Activated naive CD8-positive, alpha-beta T cell (primary cell): Measurements from ENCODE around the gene ARID3B.

ENCODE experiments used
- H3K27ac Mint-ChIP-seq: one replicate; pipeline ENCODE4 v1.8.0; 2021; ENCODE audit warnings: mixed read lengths
- H3K27me3 Mint-ChIP-seq: one replicate; pipeline ENCODE4 v1.8.0; 2021; ENCODE audit warnings: mixed read lengths
- H3K36me3 Mint-ChIP-seq: one replicate; pipeline ENCODE4 v1.8.0; 2021; ENCODE audit warnings: mixed read lengths
- H3K4me1 Mint-ChIP-seq: one replicate; pipeline ENCODE4 v1.8.0; 2021; ENCODE audit warnings: low read depth, mixed read lengths
- H3K4me3 Mint-ChIP-seq: one replicate; pipeline ENCODE4 v1.8.0; 2021; ENCODE audit warnings: mild to moderate bottlenecking, mixed read lengths
- H3K9me3 Mint-ChIP-seq: one replicate; pipeline ENCODE4 v1.8.0; 2021; ENCODE audit warnings: low read depth, mixed read lengths

ARID3B gene

GRCh38 chr15:74598126-74598842, 57.3 kb downstream of the ARID3B start:
- Mint-ChIP-seq H3K9me3 (no peaks in the 10 kb centered on the region), H3K27ac (peak overlapping the region; percentile 100), H3K27me3 (no peaks in the 10 kb centered on the region), H3K4me3 (peak overlapping the region; percentile 99), H3K36me3 (no peaks in the 10 kb centered on the region), H3K4me1 (peaks cover 19% of the 10 kb centered on the region)

DNA sequence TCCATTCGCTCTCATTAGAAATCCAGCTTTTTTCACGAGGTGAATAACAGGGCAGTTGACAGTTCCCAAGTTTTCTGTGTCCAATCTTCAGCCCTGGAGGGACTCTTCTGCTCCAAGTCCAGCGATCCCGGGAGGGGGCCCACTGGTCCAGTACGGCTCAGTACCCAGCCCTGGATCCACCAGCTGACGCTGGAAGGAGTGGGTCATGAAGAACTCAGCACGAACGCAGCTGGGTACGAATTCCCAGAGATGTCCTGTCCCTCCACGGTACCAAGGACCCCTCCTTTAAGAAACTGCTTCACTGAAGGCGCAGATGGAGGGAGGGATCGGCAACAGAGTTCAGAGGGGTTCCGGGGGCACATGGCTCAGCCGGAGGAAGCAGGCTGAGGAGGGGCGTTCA, 58.1 kb downstream of the ARID3B start:
- Mint-ChIP-seq H3K27me3 (no peaks in the 10 kb centered on the region), H3K4me3 (peak overlapping the region; percentile 99), H3K9me3 (no peaks in the 10 kb centered on the region), H3K27ac (peak overlapping the region; percentile 50), H3K4me1 (peaks cover 19% of the 10 kb centered on the region), H3K36me3 (no peaks in the 10 kb centered on the region)

- H3K27me3 Mint-ChIP-seq = no peaks in the 10 kb centered on the region
- no peak overlapping the region for H3K27ac Mint-ChIP-seq
- no peak overlapping the region for H3K4me3 Mint-ChIP-seq
- no peaks in the 10 kb centered on the region for H3K36me3 Mint-ChIP-seq
- H3K9me3 Mint-ChIP-seq = no peaks in the 10 kb centered on the region
- H3K4me1 Mint-ChIP-seq = peaks cover 15% of the 10 kb centered on the region
These were observed 62.2 kb downstream of the ARID3B start for GRCh38 chr15:74603026-74603788.

DNA sequence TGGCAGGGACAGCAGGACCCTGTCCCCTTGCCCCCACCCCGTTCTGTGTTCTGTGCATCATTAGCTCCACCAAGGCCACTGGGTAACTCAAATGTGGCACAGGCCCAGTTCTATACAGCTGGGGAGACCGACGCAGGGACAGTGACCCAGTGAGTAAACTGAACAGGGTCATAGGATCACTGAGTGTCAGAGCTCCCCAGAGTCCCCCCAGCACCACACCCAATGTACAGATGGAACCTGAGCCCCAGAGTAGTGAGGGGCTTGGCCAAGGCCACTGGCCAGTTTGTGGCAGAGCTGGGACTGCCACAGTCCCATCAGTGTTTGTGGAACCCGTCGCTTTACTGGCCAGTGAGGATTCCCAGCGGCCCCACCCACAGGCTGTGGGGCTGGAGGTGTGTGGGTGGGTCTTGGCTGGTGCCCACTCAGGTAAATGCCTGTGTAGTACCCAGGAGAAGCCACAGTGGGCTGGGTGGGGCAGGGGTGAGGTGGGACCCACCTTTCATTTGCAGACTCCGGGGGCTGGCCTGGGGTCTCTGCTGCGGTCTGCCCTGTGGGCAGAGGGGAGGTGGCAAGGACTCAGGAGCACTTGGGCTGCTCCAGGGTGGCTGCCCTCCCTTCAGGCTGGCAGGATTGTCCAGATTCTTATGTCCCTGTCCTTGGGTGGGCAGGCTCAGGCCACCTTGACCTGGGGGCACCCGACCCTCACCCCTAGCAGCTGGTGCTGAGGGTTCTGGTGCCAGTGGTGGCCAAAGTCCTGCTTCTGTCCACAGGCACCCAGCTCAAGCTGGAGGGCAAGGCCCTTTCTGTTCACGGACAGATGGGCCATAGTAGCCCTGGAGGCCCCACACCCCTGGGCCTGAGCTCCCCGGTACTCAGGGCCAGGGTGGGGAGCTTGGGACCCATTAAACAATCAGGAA, 63.0 kb downstream of the ARID3B start:
- Mint-ChIP-seq H3K4me3 (no peak overlapping the region), H3K36me3 (no peaks in the 10 kb centered on the region), H3K27ac (no peak overlapping the region), H3K9me3 (no peaks in the 10 kb centered on the region), H3K27me3 (no peaks in the 10 kb centered on the region), H3K4me1 (peaks cover 6% of the 10 kb centered on the region)

- Mint-ChIP-seq H3K4me1 (no peaks in the 10 kb centered on the region), H3K36me3 (no peaks in the 10 kb centered on the region), H3K4me3 (no peak overlapping the region), H3K27me3 (no peaks in the 10 kb centered on the region), H3K27ac (no peak overlapping the region), H3K9me3 (no peaks in the 10 kb centered on the region)
These were observed 64.2 kb downstream of the ARID3B start for GRCh38 chr15:74604983-74605794.

DNA sequence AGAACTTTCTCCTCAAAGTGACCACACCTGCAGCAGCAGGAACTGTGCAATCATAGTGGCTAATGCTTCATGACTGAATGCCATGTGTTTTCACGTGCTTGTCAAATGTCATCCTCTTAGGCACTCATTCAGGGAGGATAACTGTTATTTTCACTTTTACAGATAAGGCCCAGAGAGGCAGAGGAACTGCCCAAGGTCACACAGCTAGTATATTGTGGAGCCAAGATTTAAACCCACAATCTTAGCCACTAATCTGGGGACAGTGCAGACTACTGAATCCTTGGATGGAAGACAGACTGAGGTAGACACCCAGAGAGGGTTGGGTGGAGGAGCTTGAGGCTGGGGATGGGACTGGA, 64.8 kb downstream of the ARID3B start:
- H3K9me3 Mint-ChIP-seq = no peaks in the 10 kb centered on the region
- H3K4me3 Mint-ChIP-seq = no peak overlapping the region
- no peaks in the 10 kb centered on the region for H3K4me1 Mint-ChIP-seq
- H3K27me3 Mint-ChIP-seq = no peaks in the 10 kb centered on the region
- no peaks in the 10 kb centered on the region for H3K36me3 Mint-ChIP-seq
- no peak overlapping the region for H3K27ac Mint-ChIP-seq

DNA sequence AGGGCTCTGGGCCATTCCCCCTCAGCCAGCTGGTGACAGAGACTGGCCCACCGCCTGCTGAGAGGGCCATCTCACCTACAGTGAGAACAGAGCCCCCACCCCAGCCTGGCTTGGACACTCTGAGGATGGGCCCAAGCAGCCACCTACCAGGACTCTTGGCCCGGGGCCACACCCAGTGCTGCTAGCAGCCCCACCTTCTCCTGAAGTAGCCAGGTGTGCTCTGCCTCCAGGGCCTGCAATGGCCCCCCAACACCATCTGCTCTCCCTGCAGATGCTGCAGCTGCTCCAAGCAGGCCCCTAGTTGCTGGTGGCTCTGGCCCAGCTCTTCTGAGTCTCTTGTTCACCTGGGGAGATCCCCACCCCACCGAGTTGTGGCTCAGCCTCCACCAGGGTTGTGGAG, 67.8 kb downstream of the ARID3B start:
- Mint-ChIP-seq H3K4me3 (no peak overlapping the region), H3K36me3 (no peaks in the 10 kb centered on the region), H3K27me3 (no peaks in the 10 kb centered on the region)

DNA sequence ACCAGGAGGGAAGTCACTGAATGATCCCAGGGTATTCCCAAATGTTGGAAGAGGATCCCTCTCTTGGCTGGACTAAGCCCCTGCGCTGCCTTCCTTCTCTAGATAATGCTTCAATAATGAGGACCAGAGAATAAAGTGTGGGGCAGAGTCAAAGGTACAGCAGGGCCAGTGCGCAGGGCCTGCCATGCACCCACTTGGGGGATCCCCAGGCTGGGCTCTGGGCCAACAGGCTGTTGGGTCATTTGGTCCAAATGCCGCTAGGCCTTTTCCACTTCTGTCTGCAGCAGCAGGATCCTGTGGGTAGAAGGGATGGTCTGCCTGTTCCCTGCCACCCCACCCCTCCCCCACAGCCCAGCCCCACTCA, 68.9 kb downstream of the ARID3B start:
- Mint-ChIP-seq H3K27me3 (no peaks in the 10 kb centered on the region), H3K27ac (no peak overlapping the region), H3K36me3 (no peaks in the 10 kb centered on the region), H3K4me1 (no peaks in the 10 kb centered on the region), H3K4me3 (no peak overlapping the region), H3K9me3 (no peaks in the 10 kb centered on the region)

More for the DNA sequence above, 67.8 kb downstream of the ARID3B start:
- no peak overlapping the region for H3K27ac Mint-ChIP-seq
- no peaks in the 10 kb centered on the region for H3K9me3 Mint-ChIP-seq
- no peaks in the 10 kb centered on the region for H3K4me1 Mint-ChIP-seq

DNA sequence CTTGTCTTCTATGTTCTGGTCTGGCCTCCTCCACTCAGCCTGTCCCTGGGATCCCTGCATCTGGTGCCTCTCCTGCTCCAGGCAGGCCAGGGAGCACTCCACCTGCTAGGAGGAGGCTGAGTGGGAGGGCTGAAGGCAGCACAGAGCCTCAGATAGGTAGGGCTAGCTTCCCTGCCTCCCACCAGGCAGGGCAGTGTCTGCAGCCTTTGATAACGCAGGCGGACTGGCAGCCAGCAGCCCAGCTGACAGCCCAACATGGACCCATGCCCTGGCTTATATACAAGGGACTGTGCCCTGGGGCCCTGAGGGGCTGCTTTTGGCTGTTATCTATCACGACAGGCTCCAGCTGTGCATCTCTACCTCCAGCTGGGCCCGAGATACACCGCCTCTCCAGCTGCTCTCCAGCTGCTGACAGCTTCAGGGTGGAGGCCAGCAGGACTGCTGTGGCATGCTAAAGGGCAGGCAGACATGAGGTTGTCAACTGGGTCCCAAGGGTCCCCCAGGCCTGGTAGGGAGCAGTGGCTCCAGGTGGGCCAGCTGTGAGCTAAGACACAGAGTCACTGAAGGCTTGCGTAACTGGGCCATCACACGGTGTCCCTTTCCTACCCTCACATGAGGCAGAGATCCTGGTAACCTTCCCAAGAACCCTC, 69.4 kb downstream of the ARID3B start:
- Mint-ChIP-seq H3K4me3 (no peak overlapping the region), H3K27ac (no peak overlapping the region), H3K27me3 (no peaks in the 10 kb centered on the region)

DNA sequence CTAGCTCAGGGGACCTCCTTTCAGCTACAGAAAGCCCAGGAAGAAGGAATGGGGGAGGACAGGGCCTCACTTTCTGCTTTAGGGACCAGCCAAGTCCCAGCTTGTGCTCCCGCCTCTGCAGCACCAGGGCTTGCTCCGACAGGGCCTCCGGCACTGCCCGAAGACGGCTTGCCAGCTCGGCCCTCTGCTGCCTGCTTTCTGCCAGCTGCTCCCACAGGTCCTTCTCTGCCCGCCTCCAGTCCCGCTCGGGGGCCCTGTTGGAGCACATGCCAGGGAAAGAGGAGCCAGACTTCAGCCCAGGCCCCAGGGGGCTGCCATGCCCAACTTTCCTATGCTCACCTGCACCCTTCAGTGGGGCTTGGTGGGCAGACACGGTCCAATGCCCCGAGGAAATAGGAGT, 70.3 kb downstream of the ARID3B start:
- H3K4me3 Mint-ChIP-seq = no peak overlapping the region
- no peaks in the 10 kb centered on the region for H3K9me3 Mint-ChIP-seq
- no peak overlapping the region for H3K27ac Mint-ChIP-seq
- H3K36me3 Mint-ChIP-seq = no peaks in the 10 kb centered on the region
- no peaks in the 10 kb centered on the region for H3K27me3 Mint-ChIP-seq
- H3K4me1 Mint-ChIP-seq = no peaks in the 10 kb centered on the region

More for the DNA sequence above, 69.4 kb downstream of the ARID3B start:
- Mint-ChIP-seq H3K4me1 (no peaks in the 10 kb centered on the region), H3K9me3 (no peaks in the 10 kb centered on the region), H3K36me3 (no peaks in the 10 kb centered on the region)

- H3K27ac Mint-ChIP-seq = no peak overlapping the region
These were observed 70.8 kb downstream of the ARID3B start for GRCh38 chr15:74611834-74612233.

DNA sequence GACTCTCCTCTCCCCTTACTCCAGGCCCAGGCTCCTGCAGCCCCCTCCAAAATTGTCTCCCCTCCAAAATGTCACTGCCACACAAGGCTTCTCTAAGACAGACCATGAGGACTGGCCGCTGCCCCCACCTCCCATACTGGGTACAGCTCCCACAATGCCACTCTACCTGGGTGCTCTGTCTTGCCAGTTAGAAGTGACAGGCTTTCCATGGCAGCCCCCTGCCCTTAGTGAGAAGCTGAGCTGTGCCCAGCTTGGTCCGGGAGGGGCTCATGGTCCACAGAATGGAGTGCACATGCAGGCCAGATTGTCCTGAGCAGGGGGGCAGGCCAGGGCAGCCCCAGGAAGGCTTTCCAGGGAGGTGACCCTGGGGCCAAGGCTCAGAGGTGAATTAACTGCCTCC, 71.7 kb downstream of the ARID3B start:
- Mint-ChIP-seq H3K36me3 (no peaks in the 10 kb centered on the region), H3K4me1 (peaks cover 12% of the 10 kb centered on the region), H3K9me3 (no peaks in the 10 kb centered on the region), H3K27me3 (no peaks in the 10 kb centered on the region), H3K27ac (no peak overlapping the region), H3K4me3 (peak overlapping the region; percentile 47)

More at GRCh38 chr15:74611834-74612233, 70.8 kb downstream of the ARID3B start:
- Mint-ChIP-seq H3K27me3 (no peaks in the 10 kb centered on the region), H3K4me3 (no peak overlapping the region), H3K36me3 (no peaks in the 10 kb centered on the region), H3K9me3 (no peaks in the 10 kb centered on the region), H3K4me1 (peaks cover 4% of the 10 kb centered on the region)

- no peaks in the 10 kb centered on the region for H3K27me3 Mint-ChIP-seq
- peak overlapping the region; percentile 47 for H3K4me3 Mint-ChIP-seq
- no peaks in the 10 kb centered on the region for H3K9me3 Mint-ChIP-seq
- H3K36me3 Mint-ChIP-seq = no peaks in the 10 kb centered on the region
- H3K4me1 Mint-ChIP-seq = peaks cover 19% of the 10 kb centered on the region
- no peak overlapping the region for H3K27ac Mint-ChIP-seq
These were observed 72.3 kb downstream of the ARID3B start for GRCh38 chr15:74613089-74613952.
